NCI-H526 (cell line): ENCODE data around the gene PRKAR1B.

ENCODE experiments used
- DNase-seq, 2 experiments: peaks; one replicate each; lab custom pipeline; 2025; lab: John Stamatoyannopoulos, UW

Gene PRKAR1B

DNA sequence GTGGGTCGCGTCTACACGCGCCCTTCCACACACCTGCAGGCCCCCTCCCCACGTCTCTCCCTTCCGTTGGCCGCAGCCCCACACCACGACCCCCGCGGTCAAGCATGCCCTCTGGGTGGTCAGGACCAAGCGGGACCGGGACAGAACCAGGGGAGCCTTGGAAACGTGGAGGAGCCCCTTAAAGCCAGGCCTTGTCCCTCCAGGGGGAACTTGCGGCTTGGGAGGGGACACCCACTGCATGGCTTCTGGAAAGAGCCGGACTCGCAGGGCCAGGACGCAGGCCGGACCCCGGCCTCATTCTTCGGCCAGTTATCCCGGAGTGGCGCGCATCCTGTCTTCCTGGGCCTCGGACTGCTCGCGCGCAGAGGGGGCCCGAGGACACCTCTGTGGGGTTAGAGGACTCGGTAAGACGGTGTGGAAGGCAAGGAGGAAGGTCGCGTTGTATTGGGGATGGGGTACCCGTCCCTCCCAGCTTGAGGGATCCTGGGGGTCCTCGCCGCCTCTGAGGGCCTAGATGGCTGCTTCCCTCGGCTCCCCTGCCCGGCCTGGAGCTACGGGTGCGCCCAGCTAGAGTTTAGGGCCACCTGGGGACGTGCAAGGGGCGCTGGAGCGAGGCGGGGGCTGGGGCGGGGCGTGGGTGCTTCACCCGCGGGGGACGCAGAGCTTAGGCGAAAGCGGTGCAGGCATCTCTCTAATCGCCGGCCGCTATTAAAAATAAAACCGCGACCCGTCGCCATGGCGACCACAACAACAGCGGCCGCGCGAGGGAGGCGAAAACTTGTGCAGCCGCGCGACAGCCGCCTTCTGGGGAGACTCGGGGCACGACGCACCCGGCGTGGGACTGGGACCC is 205.6 kb downstream of the PRKAR1B start:
- DNase-seq = peak in 1 of 2 experiments; percentile 49

GRCh38 chr7:520503-521161 is 206.4 kb downstream of the PRKAR1B start:
- DNase-seq = no peak

- DNase-seq = peak in 1 of 2 experiments; percentile 70
Measured at GRCh38 chr7:519484-520390, 207.3 kb downstream of the PRKAR1B start, which contains the start of gene PDGFA. Gene PDGFA (minus strand): TSS chr7:519846. CDS start chr7:519001, 845 bp downstream.

GRCh38 chr7:518630-519483 is 208.2 kb downstream of the PRKAR1B start:
- DNase-seq = peak in 1 of 2 experiments; percentile 76

DNA sequence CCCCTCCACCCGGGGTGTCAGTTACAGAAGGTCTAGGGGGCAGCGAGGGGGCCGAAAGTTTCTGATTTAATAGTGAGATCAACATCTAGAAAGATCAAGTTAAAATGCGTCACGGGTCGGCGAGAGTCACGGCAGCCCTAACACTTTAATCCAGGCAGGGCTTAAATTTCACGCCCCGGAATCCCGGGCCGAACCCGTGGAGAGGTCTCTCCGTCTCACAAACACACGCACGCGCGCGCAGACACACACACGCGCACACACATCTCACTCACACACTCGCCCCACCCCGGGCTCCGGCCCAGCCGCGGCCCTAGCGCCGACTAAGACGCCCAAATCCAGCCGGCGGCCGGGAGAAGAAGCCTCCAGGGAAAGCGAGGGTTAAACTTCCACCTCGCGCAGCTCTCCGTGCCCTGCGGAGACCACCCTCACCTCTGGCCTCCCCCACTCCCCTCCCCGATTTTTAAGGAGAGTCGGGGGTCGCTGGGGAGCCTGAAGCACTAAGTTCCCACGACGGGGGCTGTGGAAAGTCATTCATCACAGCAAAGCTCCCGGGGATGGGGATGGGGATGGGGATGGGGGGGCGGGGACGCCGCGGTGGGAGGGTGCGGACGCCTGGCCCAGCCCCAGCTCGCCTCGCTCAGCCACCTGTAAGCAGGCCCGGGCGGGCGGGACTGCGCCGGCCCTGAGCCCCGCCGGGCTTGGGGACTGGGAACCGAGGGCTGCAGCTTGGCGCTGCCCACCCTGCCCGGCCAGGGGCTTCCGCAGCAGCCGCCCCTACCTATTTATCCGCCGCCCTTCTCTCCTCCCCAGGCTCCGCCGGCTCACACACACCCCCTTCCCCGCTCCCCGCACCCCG is 209.1 kb downstream of the PRKAR1B start:
- peak in 1 of 2 experiments; percentile 30 for DNase-seq

GRCh38 chr7:516606-517456 is 210.2 kb downstream of the PRKAR1B start:
- DNase-seq = no peak

DNA sequence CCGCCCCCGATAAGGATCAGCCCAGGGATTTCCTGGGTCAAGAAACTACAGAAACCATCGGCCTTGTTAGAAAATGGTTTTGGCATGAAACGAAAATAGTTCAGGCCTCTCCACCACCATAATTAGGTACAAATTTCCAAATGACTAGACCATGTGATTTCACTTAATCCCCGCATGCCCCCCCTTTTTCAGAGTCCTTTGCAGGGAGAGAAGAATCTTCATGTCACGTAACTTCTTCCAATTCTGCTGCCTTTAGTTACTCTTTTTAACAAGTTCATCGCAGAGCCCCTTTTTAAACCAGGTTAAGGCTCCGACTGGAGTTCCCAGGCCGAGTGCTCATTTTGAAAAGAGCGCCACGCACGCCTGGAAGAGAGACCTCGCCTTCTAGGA is 210.9 kb downstream of the PRKAR1B start:
- no peak for DNase-seq

DNA sequence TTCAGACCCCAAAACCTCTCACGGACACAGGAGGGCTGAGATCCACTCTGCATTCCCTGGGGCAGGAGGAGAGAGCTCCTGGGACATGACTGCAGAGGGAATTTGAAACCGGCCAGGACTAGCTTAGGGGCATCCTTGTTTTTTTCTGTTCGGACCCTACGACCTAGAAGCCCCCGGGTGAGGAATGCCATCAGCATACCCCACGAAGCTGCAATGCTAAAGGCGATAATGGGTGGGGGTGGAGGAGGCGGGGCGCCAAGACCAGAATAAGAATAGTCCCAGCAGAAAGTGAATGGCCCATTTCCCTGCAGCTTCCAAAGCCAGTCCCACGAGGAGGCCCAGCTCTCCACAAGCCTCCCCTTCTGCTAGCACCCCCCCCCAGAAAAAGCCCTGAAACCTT is 211.5 kb downstream of the PRKAR1B start:
- no peak for DNase-seq

- no peak for DNase-seq
Measured at GRCh38 chr7:514651-515598, 212.2 kb downstream of the PRKAR1B start.

DNA sequence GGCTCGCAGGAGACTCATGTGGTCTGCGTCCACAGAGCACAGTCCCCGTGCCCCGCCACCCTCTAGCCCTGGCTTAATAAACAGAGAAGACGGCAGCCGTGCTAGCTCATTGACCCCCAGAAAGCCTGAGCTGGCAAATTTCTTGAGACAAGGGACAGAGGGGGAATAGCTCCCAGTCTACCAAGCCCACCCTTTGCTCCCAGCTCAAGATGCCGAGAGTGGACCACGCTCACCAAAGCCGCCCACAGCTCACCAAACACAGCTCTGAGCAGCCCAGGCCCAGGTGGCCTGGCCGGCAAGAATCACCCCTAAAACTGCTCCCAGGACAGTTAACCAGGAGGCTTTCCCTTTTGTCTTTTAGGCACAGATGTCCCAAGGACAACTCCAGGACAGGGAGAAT is 212.8 kb downstream of the PRKAR1B start:
- no peak for DNase-seq

DNA sequence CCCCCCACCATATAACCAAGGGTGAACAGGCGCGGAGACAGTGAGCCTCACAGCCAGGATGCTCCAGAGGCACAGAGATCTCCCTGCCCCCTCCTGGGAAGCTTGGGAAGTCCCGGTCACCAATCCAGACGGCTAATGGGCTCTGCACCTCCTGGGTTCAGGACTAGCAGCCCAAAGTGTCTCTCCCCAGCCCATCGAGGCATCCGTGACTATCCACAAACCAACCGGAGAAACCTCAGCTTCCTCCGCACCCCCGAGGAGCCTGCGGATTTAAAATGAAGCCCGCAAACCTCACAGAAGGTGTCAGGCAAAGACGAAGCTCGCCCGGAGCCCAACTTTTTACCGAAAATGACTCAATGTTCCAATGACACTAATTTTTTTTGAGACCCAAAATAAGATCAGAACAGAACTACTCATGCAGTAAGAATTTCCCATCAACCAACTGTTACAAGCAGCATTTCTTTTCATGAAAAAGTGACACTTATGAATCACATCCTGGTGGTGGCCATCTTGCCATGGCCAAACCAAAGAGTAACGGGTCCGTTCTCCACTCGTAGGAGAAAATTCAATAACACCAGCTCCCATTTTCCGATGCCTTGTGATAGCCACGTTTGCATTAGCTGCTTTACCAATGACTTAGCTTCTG is 213.4 kb downstream of the PRKAR1B start:
- no peak for DNase-seq

DNA sequence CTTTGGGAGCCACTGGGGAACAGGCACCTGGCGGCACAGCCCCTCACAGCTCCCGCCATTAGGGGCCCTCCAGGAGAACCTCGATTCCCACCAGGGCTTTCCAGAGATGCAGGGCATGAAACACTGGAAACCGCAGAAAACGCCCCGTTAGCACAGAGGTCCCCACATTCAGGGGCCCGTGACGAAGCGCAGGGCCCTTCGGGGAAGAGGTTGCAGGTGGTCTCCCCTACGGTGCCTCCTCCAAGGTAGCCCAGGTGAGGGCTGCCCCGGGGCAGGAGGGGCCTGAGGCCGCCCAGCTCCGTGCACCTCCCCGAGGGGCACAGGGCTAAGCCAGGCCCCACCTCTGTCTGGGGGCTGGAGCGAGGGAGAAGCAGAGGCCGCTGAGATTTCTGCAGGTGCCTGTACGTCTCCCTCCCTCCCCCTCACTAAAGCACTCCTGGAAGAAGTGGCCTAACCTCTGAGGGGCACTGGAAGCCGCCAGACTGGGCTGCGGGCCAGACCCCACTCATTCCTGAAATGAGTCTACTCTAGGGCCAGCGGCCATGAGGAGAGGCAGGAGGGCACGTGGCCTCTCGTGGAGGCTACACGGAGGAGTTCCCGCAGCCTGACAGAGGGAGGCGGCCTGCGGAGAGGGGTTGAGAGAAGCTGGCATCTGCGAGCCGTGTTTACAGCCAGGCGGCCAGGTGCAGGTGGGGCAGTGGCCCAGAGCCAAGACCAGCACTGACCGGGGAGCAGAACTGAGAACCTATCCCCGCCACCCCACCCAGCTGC is 214.4 kb downstream of the PRKAR1B start:
- DNase-seq = no peak

DNA sequence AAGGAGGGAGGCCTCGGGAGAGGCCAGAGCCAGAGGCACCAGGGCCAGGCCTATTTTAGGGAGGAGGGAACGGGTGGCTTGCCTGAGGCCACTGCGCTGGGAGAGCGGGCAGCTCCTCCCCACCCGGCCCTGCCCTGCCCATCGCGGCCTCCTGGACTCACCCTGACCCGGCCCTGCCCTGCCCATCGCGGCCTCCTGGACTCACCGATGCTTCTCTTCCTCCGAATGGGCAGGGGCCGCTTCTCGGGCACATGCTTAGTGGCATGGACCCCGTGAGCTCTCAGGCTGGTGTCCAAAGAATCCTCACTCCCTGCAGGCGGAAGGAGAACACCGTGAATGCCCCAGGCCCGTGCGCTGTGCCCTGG is 215.0 kb downstream of the PRKAR1B start:
- DNase-seq = no peak

DNA sequence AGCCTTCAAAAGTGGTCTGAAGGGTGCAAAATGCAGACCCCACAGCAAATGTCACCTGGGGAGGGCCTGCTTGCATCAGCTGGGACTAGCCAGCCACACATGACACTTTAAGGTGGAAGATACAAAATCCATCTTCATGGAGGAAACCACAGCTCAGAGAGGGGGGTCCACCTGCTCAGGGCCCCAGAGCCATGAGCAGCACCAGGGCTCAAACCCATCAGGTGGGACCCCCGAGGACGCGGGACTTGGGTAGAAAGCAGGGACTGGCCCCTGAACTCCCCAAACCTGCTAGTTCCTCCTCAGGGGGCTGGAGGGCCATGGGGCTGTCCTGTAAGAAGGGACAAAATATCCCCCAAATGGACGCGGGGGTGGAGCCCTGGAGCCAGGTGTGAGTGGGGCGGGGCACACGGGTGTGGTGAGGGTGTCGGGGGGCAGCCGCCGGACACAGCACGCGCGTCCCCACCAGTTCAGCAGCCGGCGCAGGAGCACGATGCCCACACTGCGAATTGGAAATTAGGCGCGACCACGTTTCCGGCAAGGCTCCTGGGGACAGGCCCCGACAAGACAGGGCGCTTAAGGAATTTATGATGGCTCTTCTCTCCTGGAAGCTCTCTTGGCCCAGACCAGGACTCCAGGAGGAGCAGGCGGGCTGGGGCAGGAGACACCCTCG is 215.5 kb downstream of the PRKAR1B start:
- no peak for DNase-seq

DNA sequence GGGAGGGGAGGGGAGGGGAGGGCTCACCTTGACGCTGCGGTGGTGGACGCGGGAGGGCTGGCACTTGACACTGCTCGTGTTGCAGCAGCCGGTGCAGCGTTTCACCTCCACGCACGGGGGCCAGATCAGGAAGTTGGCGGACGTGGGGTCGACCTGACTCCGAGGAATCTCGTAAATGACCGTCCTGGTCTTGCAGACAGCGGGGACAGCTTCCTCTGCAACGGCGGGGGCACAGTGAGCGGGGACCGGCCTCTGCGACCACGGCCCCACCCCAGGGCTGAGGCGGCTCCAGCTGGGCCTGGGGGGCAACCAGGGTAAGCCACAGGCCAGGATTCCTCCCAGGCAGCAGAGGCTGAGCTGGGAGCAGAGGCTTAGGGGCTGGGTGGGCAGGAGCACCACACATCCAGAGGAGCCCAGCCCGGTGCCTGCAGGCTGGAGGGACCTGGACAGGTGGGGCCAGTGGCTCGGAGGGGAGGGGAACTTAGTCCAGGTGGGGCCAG is 216.2 kb downstream of the PRKAR1B start:
- no peak for DNase-seq

- no peak for DNase-seq
Measured at GRCh38 chr7:510131-510481, 217.0 kb downstream of the PRKAR1B start.
